SKM-1 (cell line): Measurements from ENCODE around the gene SP100.
"Not testable (repeated sequence)": the region's sequence is repeated elsewhere in the genome, so short reads cannot be mapped to it uniquely, and the experiment has no call there.

Experiments used
- DNase-seq: peaks from one replicate; lab custom pipeline; 2025; ENCODE audit not compliant: unreplicated experiment; lab: John Stamatoyannopoulos, UW

The SP100 gene

DNA sequence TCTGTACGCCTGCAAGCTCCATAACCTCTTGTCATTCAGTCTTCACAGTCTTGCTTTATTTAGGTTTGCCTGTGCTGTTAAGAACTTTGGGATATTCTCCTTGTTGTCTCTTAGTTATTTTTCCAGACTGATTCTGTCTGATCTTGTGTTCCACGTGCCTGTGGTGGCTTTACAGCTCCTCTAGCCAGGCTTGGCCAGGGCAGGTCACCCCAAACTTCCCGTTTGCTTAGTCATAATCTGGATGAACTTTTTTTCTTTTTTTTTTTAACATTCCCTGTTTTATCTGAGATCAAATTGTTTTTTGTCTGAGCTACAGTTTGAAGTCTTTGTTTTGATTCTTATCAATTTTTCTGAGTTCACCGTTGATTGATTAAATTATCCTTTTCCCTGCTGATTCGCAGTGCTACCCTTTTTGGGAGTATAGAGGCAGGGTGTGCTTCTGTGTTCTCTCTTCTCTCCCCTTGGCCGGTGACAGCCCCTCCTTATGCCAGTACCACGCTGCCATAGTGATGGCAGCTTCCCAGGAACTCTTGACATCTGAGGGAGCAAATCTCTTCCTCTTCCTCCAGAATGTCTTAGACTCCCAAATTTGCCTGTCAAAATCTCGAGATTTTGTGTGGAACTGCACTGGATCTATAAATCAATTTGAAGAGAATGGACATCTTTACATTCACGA, 2.5 kb downstream of the SP100 start:
- no peak for DNase-seq

GRCh38 chr2:230419181-230419580, 3.2 kb downstream of the SP100 start:
- no peak for DNase-seq

- DNase-seq, result no peak
Measured at GRCh38 chr2:230422149-230422548, 6.1 kb downstream of the SP100 start.

DNA sequence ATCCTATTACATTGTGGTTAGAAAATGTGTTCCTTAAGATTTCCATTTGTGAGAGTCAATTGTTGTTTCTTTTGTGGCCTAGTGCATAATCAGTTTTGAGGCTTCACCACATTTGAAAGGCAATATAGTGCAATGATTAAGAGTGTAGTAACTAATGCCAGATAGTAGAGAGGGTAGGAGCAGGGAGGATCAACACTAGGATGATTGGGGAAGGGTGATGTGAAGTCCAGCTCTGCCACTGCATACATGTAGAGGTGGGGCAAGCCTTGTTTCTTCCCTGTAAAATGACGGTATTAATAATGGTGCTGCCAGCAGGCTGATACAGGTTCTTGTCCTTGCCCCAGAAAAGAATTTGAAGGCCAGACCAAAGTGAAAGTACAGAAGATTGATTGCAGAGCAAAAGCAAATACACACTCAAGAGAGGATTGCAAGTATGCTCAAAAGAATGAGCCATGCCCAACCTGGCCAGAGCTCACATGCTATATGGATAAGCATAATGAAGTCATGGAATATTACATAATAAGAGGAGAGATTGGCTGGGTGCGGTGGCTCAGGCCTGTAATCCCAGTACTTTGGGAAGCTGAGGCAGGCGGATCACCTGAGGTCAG, 8.0 kb downstream of the SP100 start:
- no peak for DNase-seq

DNA sequence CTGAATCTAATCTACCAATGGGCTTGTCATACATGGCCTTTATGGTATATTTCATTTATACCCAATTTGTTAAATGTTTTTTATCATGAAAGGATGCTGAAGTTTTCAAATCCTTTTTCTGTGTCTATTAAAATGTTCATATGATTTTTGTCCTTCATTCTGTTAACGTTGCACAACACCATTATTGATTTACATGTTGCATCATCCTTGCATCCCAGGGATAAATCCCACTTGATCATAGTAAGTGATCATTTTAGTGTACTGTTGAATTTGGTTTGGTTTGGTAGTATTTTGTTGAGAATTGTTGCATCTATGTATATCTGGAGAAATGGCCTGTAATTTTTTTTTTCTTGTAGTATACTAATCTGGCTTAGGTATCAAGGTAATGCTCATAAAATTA, 9.4 kb downstream of the SP100 start:
- DNase-seq, result no peak

DNA sequence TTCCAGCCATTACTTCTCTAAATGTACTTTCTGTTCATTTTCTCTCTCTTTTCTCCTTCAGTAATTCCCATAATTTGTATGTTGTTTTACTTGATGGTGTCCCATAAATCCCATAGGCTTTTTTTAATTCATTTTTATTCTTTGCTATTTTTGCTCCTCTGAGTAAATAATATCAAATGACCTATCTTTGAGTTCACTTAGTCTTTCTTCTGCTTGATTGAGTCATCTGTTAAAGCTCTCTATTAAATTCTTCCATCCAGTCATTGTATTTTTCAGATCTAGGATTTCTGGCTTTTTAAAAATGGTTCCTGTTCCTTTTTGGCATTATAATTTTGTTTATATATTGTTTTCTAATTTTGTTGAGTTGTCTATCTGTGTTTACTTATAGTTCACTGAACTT, 13.5 kb downstream of the SP100 start:
- DNase-seq, result no peak

- no peak for DNase-seq
Measured at GRCh38 chr2:230430957-230431910, 15.2 kb downstream of the SP100 start.

GRCh38 chr2:230434677-230435324, 18.8 kb downstream of the SP100 start:
- DNase-seq, result no peak

DNA sequence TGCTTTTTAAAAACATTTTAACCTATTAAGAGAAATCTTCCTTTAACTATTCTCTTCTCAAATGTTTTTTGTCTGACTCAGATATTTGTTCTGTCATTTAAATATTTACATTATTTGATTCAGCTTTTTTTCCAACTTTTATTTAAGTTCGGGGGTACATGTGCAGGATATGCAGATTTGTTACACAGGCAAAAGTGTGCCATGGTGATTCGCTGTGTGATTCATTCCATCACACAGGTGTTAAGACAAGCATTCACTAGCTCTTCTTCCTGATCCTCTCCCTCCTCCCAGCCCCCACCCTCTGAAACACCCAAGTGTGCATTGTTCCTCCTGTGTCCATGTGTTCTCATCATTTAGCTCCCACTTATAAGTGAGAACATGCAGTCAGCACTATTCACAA, 19.4 kb downstream of the SP100 start:
- DNase-seq, result no peak

DNA sequence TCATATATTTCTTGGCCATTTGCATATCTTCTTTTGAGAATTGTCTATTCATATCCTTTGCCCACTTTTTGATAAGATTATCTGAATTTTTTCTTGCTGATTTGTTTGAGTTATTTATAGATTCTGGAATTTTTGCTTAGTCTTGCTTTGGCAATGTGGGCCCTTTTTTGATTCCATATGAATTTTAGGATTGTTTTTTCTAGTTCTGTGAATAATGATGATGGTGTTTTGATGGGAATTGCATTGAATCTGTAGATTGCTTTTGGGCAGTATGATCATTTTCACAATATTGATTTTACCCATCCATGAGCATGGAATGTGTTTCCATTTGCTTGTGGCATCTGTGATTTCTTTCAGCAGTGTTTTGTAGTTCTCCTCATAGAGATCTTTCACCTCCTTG, 23.1 kb downstream of the SP100 start:
- DNase-seq, result not testable (repeated sequence)

DNA sequence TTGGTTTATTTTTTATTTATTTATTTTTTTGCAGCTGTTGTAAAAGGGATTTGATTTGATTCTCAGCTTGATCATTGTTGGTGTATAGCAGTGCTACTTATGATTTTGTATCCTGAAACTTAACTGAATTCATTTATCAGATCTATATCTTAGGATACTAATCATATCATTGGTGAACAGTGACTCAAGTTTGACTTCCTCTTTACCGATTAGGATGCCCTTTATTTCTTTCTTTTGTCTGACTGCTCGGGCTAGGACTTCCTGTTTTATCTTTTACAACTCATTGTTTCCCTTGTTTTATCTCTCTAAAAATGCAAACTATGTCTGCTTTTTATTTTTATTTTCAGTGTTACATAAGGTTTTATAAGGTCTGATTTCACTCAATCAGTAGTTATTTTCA, 23.6 kb downstream of the SP100 start:
- DNase-seq, result peak; percentile 60

DNA sequence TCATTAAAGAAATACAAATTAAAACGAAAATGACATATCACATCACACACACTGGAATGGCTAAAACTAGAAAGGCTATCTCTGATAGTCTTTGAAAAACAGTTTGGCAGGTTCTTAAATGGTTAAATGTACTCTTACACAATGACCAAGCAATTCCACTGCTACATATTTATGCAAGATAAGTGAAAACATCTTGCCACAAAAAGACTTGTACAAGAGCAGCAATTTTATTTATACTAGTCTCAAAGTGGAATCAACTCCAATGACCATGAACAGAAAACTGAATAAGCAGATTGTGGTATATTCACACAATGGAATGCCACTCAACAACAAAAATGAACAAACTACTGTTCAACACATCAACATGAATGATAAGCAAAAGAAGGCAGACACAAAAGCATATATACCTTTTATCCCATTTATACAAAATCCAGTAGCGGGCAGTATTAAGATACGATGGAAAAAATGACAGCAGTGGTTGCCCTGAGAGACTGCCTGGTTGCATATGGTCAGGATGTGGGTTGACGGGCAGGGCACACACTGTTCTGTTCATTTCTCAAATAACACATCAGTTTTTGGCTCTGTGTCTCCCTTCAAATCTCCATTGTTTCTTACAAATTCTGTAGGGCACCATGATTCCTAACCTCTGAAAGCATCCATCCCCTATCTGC, 25.4 kb downstream of the SP100 start:
- no peak for DNase-seq

- no peak for DNase-seq
Measured at GRCh38 chr2:230443541-230443940, 27.5 kb downstream of the SP100 start.

GRCh38 chr2:230444832-230445231, 28.8 kb downstream of the SP100 start:
- no peak for DNase-seq

GRCh38 chr2:230447036-230447435, 31.0 kb downstream of the SP100 start:
- no peak for DNase-seq

DNA sequence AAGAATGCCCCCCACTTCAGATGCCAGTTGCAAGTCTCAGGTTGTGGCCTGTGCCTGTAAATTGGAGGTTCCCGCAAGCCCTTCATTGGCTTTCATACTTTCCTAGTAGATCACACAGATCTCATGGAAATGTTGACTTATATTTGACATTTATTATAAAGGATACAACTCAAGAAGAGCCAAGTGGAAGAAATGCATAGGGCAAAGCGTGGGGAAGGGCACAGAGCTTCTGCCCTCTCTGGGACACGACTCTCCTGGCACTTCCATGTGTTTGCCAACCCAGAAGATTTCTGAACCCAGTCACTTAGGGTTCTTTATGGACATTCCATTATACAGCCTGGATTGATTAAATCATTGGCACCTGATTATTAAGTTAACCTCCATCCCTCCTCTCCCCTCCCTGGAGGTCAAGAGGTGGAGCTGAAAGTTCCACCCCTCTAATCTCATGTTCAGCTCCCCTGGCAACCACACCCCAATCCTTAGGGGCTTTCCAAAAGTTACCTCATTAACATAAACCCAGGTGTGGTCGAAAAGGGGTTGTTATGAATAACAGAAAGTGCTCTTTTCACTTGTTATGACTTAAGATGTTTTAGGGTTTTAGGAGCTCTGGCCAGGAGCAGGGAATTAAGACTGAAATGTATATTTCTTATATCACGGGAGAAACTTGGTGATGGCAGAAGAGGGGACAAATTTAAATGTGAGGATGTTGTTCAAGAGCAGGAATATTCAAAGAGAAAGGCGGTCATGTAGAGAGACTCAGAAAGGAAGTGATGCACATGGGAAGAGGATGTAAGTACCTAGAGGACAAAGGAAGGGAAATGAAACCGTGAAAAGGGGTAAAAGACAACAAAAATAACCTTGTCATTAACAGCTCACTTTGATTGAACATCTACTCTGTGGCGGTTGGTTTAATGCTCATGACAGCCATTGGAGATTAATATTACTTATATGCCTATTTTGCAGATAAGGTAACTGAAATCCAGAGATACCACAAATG, 31.8 kb downstream of the SP100 start:
- no peak for DNase-seq

DNA sequence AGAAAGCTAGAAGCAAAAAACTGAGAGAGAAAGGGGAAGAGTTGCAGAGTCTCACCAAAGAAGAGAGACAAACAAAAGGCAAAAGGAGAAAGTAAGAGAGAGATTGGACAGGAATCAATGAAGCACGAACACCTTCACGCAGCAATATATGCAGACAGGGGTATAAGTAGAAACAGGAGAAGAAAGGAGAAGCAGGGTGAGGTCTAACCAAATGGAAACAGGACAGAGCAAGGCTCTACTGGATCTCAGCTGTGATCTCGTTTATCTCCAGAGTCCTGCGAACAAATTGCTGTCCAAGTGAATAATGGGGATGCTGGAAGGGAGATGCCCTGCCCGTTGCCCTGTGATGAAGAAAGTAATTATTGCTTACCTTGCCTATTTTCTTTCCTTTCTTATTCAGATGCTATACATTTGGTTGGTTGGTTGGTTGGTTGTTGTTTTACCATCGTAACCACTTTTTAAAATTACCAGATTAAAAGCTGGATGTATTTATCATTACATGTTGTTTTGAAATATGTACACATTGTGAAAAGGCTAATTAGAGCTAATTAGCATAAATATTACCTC, 34.0 kb downstream of the SP100 start:
- DNase-seq, result no peak

DNA sequence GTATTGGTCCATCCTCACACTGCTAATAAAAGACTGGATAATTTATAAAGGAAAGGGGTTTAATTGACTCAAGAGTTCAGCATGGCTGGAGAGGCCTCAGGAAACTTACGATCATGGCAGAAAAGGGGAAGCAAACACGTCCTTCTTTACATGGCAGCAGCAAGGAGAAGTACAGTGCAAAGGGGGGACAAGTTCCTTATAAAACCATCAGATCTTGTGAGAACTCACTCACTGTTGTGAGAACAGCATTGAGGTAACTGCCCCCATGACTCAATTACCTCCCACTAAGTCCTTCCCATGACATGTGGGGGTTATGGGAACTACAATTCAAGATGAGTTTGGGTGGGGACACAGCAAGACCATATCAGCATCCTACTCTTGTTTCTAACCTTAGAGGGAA, 37.0 kb downstream of the SP100 start:
- no peak for DNase-seq

DNA sequence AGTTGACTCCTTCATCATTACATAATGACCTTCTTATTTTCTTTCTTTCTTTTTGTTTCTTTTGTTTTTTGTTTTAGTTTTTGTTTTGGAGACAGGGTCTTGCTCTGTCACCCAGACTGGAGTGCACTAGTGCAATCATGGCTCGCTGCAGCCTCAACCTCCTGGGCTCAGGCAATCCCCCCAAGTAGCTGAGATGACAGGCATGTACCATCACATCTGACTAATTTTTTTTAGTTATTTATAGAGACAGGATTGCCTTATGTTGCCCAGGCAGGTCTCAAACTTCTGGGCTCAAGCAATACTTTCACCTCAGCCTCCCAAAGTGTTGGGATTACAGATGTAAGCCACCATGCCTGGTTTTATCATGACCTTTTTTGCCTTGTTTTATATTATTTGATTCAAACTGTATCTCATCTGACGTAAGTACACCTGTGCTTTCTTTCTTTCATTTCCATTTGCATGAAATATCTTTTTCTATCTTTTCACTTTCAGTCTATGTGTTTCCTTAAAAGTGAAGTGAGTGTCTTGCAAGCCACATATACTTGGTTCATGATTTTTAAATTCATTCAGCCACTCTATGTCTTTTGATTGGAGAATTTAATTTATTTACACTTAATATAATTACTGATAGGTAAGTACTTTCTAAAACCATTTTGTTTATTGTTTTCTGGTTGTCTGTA, 39.1 kb downstream of the SP100 start:
- no peak for DNase-seq
